ENCODE data around the gene HLA-E. TPM values are rescaled to one million over a fixed set of nuclear protein-coding genes. Genes with fewer than 3 reads are reported as not detected.
"Not testable (repeated sequence)": the region's sequence is repeated elsewhere in the genome, so short reads cannot be mapped to it uniquely, and the experiment has no call there.

Gene HLA-E
- total RNA-seq, 1 donor from 2014 or later: 330 TPM

DNA sequence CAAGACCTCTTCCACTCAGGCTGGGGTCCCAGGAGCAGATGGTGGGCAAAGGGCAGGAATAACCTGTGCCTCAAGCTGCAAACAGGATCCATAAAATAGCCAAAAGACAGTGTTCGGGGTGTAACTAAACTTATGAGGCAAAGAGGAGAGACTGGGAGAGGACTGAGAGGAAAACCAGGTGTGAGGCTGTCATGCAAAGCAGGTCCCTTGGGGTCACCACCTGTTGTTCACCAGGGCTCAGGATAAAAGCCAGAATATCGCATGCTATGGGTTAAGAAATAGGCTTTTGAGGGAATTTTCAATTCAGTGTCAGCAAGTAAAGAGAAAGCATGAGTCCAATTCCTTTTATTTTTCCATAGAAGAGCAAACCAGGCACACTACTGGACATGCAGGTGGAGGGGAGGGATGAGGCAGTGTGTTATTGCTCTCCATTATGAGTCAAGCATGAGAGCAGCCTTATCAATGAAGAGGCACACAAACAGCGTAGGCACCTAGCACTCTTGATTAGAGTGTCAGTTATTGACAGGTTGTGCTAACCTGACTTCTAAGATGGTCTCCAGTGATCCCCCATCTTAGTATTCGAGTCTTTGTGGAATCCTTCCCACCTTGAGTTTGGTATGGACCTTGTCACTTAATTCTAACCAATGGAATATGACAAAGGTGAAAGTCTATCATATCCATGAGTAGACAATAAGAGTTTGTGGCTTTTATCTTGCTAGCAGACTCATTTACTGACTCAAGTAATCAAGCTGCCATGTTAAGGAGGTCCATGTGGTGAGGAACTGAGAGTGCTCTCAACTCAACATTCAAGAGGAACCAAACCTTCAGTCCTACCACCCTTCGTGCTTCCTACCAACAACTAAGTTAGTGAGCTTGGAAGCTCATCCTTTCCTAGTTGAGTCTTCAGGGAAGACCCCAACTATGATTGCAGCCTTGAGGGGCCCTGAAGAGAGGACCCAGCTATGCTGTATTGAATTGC lies 18.8 kb downstream of the HLA-E start:
- no peak for DNase-seq (ENCODE audit: low spot score)

DNA sequence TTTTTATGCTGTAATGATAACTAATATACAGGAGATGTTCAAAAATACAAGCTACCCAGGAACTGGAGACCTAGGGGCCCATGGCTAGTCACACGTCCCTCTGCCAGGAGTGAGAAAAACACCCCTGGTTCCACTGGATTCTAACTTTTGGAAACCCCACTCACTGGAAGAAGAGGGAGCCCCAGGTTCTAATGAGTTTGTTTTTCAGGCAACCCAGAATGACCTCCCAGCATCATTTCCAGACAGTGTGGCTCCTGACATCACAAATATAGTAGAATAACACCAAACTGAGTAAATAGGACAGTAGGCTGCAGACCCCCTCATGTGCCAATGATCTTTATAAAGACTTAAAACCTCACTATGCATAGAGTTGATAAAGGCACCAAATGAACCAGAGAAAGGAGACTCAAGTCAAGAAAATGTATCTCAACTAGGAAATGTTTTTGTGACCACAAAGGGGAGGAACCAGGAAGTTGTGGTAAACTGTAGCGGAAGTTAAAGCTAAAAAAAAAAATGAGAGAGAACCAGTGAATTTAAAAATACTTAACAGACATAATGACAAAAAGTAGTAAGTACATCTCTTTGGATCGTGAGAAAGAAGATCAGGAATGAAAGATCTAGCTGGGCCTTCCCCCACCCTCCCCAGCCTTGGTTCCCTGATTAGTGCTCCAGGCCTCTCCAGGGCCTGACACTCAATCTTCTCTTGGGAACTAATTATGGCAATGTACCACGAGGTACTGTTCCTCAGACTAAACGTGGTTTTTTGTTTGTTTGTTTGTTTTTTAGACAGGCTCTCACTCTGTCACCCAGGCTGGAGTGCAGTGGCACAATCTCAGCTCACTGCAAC lies 19.8 kb downstream of the HLA-E start:
- no peak for DNase-seq (ENCODE audit: low spot score)

GRCh38 chr6:30510419-30511168 lies 21.3 kb downstream of the HLA-E start:
- DNase-seq (ENCODE audit: low spot score): no peak

DNA sequence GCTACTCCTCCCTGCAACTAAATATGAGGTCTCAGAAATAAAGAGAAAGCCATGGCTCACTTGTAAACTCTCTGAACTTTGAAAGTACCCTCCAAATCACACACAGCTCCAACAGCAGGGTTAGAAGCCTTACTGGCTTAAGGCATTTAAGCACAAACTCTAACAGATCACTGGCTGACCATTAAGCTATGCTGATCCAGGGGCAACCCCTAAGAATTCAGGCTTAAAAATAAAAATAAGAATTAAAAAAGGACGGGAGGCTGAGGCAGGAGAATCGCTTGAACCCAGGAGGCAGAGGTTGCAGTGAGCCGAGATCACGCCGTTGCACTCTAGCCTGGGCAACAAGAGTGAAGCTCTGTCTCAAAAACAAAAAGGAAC lies 21.8 kb downstream of the HLA-E start:
- no peak for DNase-seq (ENCODE audit: low spot score)

- no peak for DNase-seq (ENCODE audit: low spot score)
Observed at GRCh38 chr6:30513451-30513850, 24.1 kb downstream of the HLA-E start.

- DNase-seq (ENCODE audit: low spot score): no peak
Observed at GRCh38 chr6:30515106-30515505, 25.8 kb downstream of the HLA-E start.

- DNase-seq (ENCODE audit: low spot score): peak; percentile 92
Observed at GRCh38 chr6:30515944-30516753, 26.8 kb downstream of the HLA-E start.

- not testable (repeated sequence) for DNase-seq (ENCODE audit: low spot score)
Observed at GRCh38 chr6:30516754-30517076, 27.4 kb downstream of the HLA-E start.

- DNase-seq (ENCODE audit: low spot score): not testable (repeated sequence)
Observed at GRCh38 chr6:30517767-30518504, 28.6 kb downstream of the HLA-E start.

- DNase-seq (ENCODE audit: low spot score): not testable (repeated sequence)
Observed at GRCh38 chr6:30518505-30519145, 29.3 kb downstream of the HLA-E start.

- no peak for DNase-seq (ENCODE audit: low spot score)
Observed at GRCh38 chr6:30520522-30520921, 31.2 kb downstream of the HLA-E start.

DNA sequence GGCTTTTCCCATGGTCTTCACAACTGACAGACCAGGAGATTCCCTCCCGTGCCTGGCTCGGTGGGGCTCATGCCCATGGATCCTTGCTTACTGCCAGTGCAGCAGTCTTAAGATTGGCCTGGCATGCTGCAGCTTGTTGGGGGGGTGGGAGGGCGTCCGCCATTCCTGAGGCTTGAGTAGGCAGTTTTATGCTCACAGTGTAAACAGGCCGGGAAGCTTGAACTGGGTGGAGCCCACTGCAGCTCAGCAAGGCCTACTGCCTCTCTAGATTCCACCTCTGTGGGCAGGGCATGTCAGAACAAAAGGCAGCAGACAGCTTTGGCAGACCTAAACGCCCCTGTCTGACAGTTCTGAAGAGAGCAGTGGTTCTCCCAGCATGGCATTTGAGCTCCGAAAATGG lies 31.8 kb downstream of the HLA-E start:
- DNase-seq (ENCODE audit: low spot score): peak; percentile 77

DNA sequence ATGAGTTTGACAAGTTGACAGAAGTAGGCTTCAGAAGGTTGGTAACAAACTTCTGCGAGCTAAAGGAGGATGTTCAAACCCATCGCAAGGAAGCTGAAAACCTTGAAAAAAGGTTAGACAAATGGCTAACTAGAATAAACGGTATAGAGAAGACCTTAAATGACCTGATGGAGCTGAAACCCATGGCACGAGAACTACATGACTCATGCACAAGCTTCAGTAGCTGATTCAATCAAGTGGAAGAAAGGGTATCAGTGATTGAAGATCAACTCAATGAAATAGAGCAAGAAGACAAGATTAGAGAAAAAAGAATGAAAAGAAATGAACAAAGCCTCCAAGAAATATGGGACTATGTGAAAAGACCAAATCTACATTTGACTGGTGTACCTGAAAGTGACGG lies 32.6 kb downstream of the HLA-E start:
- DNase-seq (ENCODE audit: low spot score): not testable (repeated sequence)

GRCh38 chr6:30526444-30526843 lies 37.1 kb downstream of the HLA-E start:
- not testable (repeated sequence) for DNase-seq (ENCODE audit: low spot score)

DNA sequence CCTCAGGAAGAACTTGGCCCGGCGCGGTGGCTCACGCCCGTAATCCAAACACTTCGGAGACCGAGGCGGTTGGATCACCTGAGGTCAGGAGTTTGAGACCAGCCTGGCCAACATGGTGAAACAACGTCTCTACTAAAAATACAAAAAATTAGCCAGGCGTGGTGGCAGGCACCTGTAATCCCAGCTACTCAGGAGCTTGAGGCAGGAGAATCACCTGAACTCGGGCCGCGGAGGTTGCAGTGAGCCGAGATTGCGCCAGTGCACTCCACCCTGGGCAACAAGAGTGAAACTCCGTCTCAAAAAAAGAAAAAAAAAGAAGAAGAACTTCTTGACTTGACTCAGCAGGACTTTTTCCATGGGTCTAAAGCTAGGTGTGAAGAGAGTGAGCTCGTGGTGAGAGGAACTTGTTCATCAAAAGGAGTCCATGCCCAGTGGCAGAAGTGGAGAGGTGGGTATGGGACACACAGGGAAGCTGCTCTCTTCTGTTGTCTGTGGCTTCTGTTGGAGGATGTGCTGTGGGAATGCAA lies 40.1 kb downstream of the HLA-E start:
- DNase-seq (ENCODE audit: low spot score): not testable (repeated sequence)

DNA sequence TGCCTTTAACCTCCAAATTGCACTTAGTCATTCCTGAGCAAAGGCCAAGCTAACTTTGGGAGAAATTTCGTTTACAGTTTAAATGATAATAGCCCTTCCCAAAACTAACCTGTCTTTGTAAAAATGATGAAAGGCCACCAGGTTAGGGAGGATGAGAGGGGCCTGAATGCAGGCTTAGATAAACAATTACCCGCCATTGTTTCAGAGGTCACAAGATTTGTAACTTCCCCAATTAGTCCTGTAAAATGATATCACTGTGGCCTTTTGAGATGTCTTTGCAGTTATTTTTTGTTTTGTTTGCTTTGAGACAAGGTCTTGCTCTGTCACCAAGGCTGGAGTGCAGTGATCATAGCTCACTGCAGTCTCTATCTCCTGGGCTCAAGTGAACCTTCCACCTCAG lies 40.7 kb downstream of the HLA-E start:
- DNase-seq (ENCODE audit: low spot score): no peak

DNA sequence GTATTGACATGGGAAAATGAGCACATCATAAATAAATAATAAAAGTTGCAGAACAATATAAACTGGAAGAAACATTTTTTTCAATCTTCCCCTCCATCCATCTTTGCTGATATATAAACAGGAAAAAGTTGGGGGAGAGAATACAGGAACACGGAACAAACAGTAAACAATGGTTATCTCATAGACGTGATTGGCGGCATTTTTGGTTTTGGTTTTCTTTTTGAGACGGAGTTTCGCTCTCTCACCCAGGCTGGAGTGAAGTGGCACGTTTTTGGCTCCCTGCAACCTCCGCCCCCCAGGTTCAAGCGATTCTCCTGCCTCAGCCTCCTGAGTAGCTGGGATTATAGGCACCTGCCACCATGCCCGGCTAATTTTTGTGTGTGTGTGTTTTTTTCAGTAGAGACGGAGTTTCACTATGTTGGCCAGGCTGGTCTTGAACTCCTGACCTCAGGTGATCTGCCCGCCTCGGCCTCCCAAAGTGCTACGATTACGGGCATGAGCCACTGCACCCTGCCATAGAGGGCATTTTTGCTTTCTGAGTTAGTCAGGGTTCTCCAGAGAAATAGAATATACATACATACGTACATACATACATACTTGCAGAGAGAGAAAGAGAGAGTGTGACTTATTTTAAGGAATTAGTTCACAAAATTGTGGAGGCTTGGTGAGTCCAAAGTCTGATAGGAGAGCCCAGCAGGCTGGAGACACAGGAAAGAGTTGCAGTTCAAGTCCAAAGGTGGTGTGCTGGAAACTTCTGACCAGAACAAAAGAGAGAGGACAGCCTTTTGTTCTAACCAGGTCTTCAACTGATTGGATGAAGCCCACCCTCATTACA lies 44.4 kb downstream of the HLA-E start:
- no peak for DNase-seq (ENCODE audit: low spot score)

DNA sequence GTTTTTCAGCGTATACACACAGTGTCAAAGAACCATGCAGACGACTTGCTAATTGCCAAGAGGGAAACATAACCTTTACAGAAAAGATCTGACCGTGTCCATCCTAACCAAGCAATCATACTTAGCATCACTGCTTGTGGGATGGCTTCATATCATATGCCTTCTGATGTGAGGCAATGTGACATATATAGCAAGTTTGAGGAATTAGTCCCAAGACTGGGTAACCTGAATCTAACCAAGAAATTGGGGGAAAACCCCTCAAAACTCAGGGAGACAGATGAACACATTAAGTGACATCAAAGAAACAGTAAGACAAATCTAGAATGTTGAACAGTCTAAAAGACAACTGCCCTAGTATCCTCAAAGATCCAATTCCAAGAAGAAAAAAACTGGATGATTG lies 48.6 kb downstream of the HLA-E start:
- no peak for DNase-seq (ENCODE audit: low spot score)
